ENCODE measurements around the gene SDSL. TPM values are rescaled to one million over a fixed set of nuclear protein-coding genes. Genes with fewer than 3 reads are reported as not detected.

The SDSL gene
- total and polyA plus RNA-seq, 5 donors from 2014 or later = 1.8 TPM; not detected in 4

DNA sequence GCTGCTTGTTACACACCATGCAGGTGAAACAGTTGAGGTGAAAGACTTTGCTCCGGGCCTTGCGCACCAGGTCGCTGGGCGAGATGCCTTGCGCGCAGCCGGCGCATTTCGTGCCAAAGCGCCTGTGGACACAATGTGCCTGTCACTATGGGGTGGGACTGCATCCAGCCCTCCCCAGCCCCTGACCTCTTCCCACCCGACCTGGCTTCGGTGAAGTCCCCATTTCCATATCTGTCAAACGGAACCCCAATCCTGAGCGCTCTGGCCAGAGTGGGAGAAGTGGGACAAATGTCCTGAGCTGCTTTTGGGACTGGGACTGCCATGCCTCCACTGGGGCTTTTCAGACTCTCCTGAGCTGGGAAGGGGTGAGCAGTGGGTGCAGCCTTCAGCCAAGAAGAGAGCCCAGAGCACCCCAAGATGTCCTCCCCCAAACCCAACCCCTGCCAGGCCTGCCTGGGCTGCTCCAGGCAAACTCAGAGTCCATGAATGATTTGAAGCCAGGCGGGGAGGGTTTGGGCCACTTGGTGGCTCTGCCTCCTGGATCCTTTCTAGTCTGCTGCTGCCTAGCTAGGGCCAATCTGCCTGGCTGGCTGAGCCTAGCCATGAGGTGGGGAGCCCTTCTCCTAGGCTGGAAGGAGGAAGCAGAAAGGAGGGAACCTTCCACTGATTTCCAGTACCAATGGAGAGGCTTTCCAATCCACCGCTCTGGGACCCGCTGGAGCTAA is 47.2 kb downstream of the SDSL start:
- Mint-ChIP-seq H3K4me3 (no peak overlapping the region), H3K36me3 (no peaks in the 10 kb centered on the region), H3K4me1 (peaks cover 0 to 36% (median 6%) of the 10 kb centered on the region in 4 donors), H3K27me3 (peaks cover 62% of the 10 kb centered on the region), H3K27ac (no peak overlapping the region), H3K9me3 (peaks cover 0 to 8% (median 0%) of the 10 kb centered on the region in 7 donors)
- ATAC-seq (ENCODE audit: low read depth in 2 of 2) (no peak), DNase-seq (no peak)
- Histone ChIP-seq H3K27ac (ENCODE audit: insufficient read depth, low read length, poor library complexity, severe bottlenecking) (no peak overlapping the region), H3K4me3 (ENCODE audit: low read depth, low read length) (no peak overlapping the region), H3K9me3 (ENCODE audit: control insufficient read depth in 2 of 2, low read length in 2 of 2) (no peaks in the 10 kb centered on the region), H3K4me1 (ENCODE audit: control insufficient read depth, insufficient read depth, low read length, poor library complexity, severe bottlenecking) (peaks cover 8% of the 10 kb centered on the region), H3K36me3 (ENCODE audit: control insufficient read depth, insufficient read depth, low read length) (no peaks in the 10 kb centered on the region), H3K27me3 (ENCODE audit: control insufficient read depth, insufficient read depth, low read length) (peaks cover 24% of the 10 kb centered on the region)

DNA sequence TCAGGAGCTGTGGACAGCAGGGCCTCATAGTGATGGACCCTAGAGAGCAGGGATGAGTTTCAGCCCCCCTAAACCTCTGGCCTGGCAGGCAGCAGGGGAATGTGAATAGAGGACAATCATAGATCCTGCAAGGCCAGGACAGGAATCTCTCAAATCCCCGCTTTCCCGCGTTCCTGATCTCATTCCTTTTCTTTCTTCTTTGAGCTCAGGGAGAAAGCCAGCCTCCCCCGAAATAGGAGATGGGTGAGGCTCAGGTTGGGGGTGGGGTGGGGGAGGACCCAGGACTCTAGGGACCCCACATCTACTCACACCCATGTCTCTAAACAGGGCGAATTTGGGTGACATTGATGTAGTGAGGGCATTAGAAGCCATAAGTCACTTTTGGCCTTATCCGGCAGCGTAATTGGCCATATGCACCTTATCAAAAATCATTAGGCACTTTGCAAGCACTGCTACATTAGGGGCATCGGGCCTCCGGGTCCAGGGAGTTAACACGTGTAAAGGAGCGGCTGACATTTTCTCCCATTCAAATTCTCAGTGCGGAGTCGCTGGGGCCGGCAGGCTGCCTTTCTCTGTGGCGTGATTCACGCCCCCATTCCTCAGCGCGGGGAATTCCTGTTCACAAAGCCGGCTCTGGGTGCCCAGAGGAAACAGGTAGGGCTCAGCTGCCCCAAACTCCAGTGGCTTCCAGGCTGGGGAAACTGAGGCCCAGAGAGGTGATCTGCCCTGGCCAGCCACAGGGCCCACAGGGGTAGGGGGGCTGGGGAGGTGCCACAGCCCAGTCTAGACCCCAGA is 48.0 kb downstream of the SDSL start:
- peaks cover 0 to 36% (median 9%) of the 10 kb centered on the region in 4 donors for H3K4me1 Mint-ChIP-seq
- no peak overlapping the region for H3K27ac ChIP-seq (ENCODE audit: insufficient read depth, low read length, poor library complexity, severe bottlenecking)
- H3K27me3 Mint-ChIP-seq = peaks cover 63% of the 10 kb centered on the region
- DNase-seq (no peak), ATAC-seq (ENCODE audit: low read depth in 2 of 2) (no peak)
- peak overlapping the region in 1 of 4 donors; percentile 21 for H3K4me3 Mint-ChIP-seq
- H3K27me3 ChIP-seq (ENCODE audit: control insufficient read depth, insufficient read depth, low read length) = peaks cover 29% of the 10 kb centered on the region
- H3K9me3 Mint-ChIP-seq = peaks cover 0 to 8% (median 0%) of the 10 kb centered on the region in 7 donors
- no peak overlapping the region for H3K27ac Mint-ChIP-seq
- peaks cover 4% of the 10 kb centered on the region for H3K4me1 ChIP-seq (ENCODE audit: control insufficient read depth, insufficient read depth, low read length, poor library complexity, severe bottlenecking)
- no peaks in the 10 kb centered on the region for H3K36me3 Mint-ChIP-seq
- H3K36me3 ChIP-seq (ENCODE audit: control insufficient read depth, insufficient read depth, low read length) = no peaks in the 10 kb centered on the region
- no peak overlapping the region for H3K4me3 ChIP-seq (ENCODE audit: low read depth, low read length)
- H3K9me3 ChIP-seq (ENCODE audit: control insufficient read depth in 2 of 2, low read length in 2 of 2) = no peaks in the 10 kb centered on the region

DNA sequence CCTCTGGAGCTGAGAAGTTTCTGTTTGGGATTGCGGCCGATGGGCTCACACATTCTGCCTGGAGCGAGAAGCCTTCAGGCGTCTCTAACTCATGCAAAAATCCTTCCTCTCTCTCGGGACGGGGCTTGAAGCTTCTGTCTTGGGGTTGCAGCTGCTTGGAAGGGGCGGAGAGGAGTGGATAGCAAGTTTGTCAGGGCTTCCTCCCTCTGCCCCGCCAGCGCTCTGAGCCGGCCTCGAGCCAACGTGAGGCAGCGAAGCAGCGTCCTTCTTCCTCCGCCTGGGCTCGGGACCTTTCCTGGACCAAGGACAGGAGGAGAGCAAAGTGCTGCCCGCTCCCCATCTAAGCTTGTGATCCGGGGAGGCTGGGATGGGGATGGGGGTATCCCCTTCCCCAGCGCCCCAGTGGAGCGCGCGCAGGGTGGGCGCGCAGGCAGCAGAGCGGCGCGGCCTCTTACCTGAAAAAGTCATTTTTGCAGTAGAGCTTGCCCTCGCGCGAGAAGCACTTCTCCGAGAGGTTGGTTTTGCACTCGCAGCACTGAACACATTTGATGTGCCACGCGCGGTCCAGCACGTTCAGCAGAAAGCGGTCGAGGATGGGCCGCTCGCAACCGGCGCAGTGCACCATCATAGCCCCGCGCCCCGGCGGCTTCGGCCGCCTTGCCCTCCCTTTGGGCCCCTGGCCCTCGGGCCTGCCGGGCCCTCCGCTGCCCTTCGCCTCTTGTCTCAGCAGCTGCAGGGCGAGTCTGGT is 48.9 kb downstream of the SDSL start:
- Histone ChIP-seq H3K4me1 (ENCODE audit: control insufficient read depth, insufficient read depth, low read length, poor library complexity, severe bottlenecking) (peaks cover 4% of the 10 kb centered on the region), H3K27ac (ENCODE audit: insufficient read depth, low read length, poor library complexity, severe bottlenecking) (no peak overlapping the region), H3K27me3 (ENCODE audit: control insufficient read depth, insufficient read depth, low read length) (peaks cover 29% of the 10 kb centered on the region), H3K36me3 (ENCODE audit: control insufficient read depth, insufficient read depth, low read length) (no peaks in the 10 kb centered on the region), H3K4me3 (ENCODE audit: low read depth, low read length) (no peak overlapping the region), H3K9me3 (ENCODE audit: control insufficient read depth in 2 of 2, low read length in 2 of 2) (no peaks in the 10 kb centered on the region)
- Mint-ChIP-seq H3K36me3 (no peaks in the 10 kb centered on the region), H3K27ac (no peak overlapping the region), H3K4me3 (no peak overlapping the region), H3K9me3 (peaks cover 0 to 6% (median 0%) of the 10 kb centered on the region in 7 donors), H3K4me1 (peaks cover 0 to 33% (median 9%) of the 10 kb centered on the region in 4 donors), H3K27me3 (peaks cover 69% of the 10 kb centered on the region)
- DNase-seq (no peak), ATAC-seq (ENCODE audit: low read depth in 2 of 2) (no peak)

DNA sequence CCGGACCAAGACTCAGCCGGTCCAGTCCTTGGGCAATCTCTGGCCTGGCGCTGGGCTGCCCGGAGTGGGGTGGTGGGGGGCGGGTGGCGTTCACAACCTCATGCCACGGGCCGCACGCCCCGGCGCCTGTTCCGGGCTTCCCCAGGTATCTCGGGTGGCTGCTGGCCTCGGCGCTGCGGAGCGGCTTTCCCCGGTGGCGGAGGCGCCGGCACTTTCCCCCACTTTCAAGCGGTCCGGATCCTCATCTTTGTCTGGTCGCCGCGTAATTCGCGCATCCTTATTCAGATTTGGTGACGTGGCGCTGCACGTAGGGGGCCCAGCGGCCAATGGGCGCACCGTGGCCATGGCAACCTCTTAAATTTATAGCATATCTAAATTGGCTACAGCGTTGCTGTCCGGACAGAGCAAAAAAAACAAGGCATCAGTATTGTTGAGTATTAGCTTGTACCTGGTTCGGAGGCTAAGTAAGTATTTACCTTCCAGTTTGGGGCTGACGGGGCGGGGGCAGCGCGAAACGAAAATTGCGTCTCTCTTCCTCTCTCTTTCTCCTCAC is 49.5 kb downstream of the SDSL start, which contains the start of gene LHX5:
Gene LHX5 (minus strand): TSS at position 253 of the 553 bp plus-strand sequence. CDS start 373 bp downstream, outside the sequence.
- DNase-seq (no peak), ATAC-seq (ENCODE audit: low read depth in 2 of 2) (no peak)
- peaks cover 26% of the 10 kb centered on the region for H3K27me3 ChIP-seq (ENCODE audit: control insufficient read depth, insufficient read depth, low read length)
- Mint-ChIP-seq H3K36me3 (no peaks in the 10 kb centered on the region), H3K27ac (no peak within 1 kb of the TSS), H3K4me3 (no peak within 1 kb of the TSS), H3K9me3 (peaks cover 0 to 5% (median 0%) of the 10 kb centered on the region in 7 donors), H3K4me1 (peaks cover 0 to 30% (median 8%) of the 10 kb centered on the region in 4 donors), H3K27me3 (peaks cover 62% of the 10 kb centered on the region)
- no peaks in the 10 kb centered on the region for H3K9me3 ChIP-seq (ENCODE audit: control insufficient read depth in 2 of 2, low read length in 2 of 2)
- H3K27ac ChIP-seq (ENCODE audit: insufficient read depth, low read length, poor library complexity, severe bottlenecking) = no peak within 1 kb of the TSS
- H3K4me3 ChIP-seq (ENCODE audit: low read depth, low read length) = no peak within 1 kb of the TSS
- no peaks in the 10 kb centered on the region for H3K36me3 ChIP-seq (ENCODE audit: control insufficient read depth, insufficient read depth, low read length)
- peaks cover 4% of the 10 kb centered on the region for H3K4me1 ChIP-seq (ENCODE audit: control insufficient read depth, insufficient read depth, low read length, poor library complexity, severe bottlenecking)

DNA sequence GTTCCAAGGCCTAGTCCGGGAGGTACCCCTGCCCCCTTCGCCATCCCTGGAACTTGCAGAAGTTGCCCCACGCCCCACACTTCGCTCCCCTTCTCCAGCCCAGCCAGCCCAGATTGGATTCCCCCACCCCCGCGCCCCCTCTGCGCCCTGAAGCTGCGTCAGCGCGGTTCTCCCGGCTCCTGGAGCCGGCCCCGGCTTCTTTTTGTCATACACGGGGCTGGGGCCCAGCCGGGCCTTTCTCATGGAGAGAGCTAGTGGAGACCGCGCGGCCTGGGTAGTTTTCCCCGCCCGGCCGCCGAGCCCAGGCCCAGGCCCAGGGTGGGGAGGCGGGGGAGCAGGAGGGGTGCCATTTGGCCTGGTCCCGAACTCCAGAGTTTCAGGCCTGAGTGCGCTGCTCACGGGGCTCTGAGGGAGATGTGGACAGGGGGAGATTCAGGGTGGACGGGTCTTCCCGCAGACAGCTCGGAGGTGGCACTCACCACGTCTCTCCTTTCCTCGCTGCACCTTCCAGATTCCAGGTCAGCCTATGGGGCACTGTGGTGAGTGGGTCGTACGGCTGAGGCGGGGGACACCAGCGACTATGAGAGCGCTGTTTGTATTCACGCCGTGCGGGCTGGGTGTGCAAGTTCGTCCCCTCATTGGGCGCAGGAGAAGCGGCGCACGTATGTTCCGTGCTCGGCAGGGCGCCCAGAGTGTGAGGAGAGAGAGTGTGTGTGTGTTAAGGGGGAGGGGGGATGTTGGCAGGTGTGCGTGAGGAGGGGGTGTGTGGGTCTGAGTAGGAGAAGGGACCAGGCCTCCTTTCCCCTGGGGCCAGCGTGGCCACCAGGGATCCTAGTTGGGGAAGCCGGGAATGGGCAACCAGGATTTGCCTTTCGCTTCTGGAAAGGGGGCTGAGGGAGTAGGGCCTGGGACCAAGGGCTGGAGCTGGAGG is 50.3 kb downstream of the SDSL start:
- H3K27me3 ChIP-seq (ENCODE audit: control insufficient read depth, insufficient read depth, low read length) = peaks cover 23% of the 10 kb centered on the region
- Mint-ChIP-seq H3K27me3 (peaks cover 64% of the 10 kb centered on the region), H3K4me3 (no peak overlapping the region)

DNA sequence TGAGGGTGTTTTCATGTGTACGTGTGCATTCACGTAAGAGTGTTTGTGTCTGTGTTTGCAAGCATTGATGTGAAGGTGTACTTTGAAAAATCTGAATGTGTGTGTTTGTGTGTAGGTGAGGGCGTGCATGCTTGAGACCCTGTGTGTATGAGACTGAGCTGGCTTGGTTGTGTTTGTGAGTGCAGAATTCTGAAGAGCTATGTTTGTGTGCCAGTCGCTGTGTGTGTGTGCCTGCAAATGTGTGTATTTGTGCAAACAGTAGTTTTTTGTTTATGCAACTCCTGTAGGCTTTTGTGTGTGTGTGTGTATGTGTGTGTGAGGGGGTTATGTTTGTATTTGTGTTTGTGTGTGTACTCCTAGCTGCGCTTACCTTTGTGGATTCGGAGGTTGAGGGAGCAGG is 51.2 kb downstream of the SDSL start:
- H3K27me3 ChIP-seq (ENCODE audit: control insufficient read depth, insufficient read depth, low read length) = peaks cover 24% of the 10 kb centered on the region

More for the DNA sequence above, 50.3 kb downstream of the SDSL start:
- H3K9me3 ChIP-seq (ENCODE audit: control insufficient read depth in 2 of 2, low read length in 2 of 2) = no peaks in the 10 kb centered on the region
- H3K36me3 ChIP-seq (ENCODE audit: control insufficient read depth, insufficient read depth, low read length) = no peaks in the 10 kb centered on the region
- H3K4me3 ChIP-seq (ENCODE audit: low read depth, low read length) = no peak overlapping the region
- peaks cover 0 to 27% (median 7%) of the 10 kb centered on the region in 4 donors for H3K4me1 Mint-ChIP-seq
- H3K9me3 Mint-ChIP-seq = peaks cover 0 to 5% (median 0%) of the 10 kb centered on the region in 7 donors
- H3K36me3 Mint-ChIP-seq = no peaks in the 10 kb centered on the region
- H3K4me1 ChIP-seq (ENCODE audit: control insufficient read depth, insufficient read depth, low read length, poor library complexity, severe bottlenecking) = peaks cover 3% of the 10 kb centered on the region
- no peak overlapping the region for H3K27ac ChIP-seq (ENCODE audit: insufficient read depth, low read length, poor library complexity, severe bottlenecking)
- DNase-seq (no peak), ATAC-seq (ENCODE audit: low read depth in 2 of 2) (no peak)
- H3K27ac Mint-ChIP-seq = no peak overlapping the region

More for the DNA sequence above, 51.2 kb downstream of the SDSL start:
- Histone ChIP-seq H3K4me3 (ENCODE audit: low read depth, low read length) (no peak overlapping the region), H3K4me1 (ENCODE audit: control insufficient read depth, insufficient read depth, low read length, poor library complexity, severe bottlenecking) (no peaks in the 10 kb centered on the region), H3K9me3 (ENCODE audit: control insufficient read depth in 2 of 2, low read length in 2 of 2) (no peaks in the 10 kb centered on the region), H3K27ac (ENCODE audit: insufficient read depth, low read length, poor library complexity, severe bottlenecking) (no peak overlapping the region), H3K36me3 (ENCODE audit: control insufficient read depth, insufficient read depth, low read length) (no peaks in the 10 kb centered on the region)
- no peaks in the 10 kb centered on the region for H3K36me3 Mint-ChIP-seq
- no peak overlapping the region for H3K27ac Mint-ChIP-seq
- ATAC-seq (ENCODE audit: low read depth in 2 of 2) (no peak), DNase-seq (no peak)
- H3K4me3 Mint-ChIP-seq = no peak overlapping the region
- H3K4me1 Mint-ChIP-seq = peaks cover 0 to 28% (median 7%) of the 10 kb centered on the region in 4 donors
- H3K27me3 Mint-ChIP-seq = peaks cover 73% of the 10 kb centered on the region
- H3K9me3 Mint-ChIP-seq = peaks cover 0 to 5% (median 0%) of the 10 kb centered on the region in 7 donors
